Cerebellar nuclear complex (tissue), 1 donor: ENCODE results near the gene FAM221B.
A peak's percentile ranks its signal among the peaks of the same experiment; 100 is the strongest.

ENCODE experiments used
- DNase-seq, 2 experiments: peaks; one replicate each; lab custom pipeline; 2025; lab: John Stamatoyannopoulos, UW

FAM221B gene

GRCh38 chr9:35828716-35829083 is at the start of gene FAM221B:
FAM221B (minus strand) TSS chr9:35828732; CDS start chr9:35826161, 2,571 bp downstream.
- no peak for DNase-seq

- no peak for DNase-seq
Observed at GRCh38 chr9:35872505-35872904, 44.0 kb upstream of the FAM221B start.

GRCh38 chr9:35871545-35871944 is 43.0 kb upstream of the FAM221B start:
- DNase-seq = no peak

GRCh38 chr9:35870351-35870923 is 41.9 kb upstream of the FAM221B start, which contains the start of gene OR13J1:
OR13J1 (minus strand) TSS chr9:35870401; CDS start chr9:35870401, 0 bp downstream.
- DNase-seq = no peak

GRCh38 chr9:35869621-35870216 is 41.2 kb upstream of the FAM221B start:
- DNase-seq = no peak

- DNase-seq = no peak
Observed at GRCh38 chr9:35868933-35869332, 40.4 kb upstream of the FAM221B start.

- DNase-seq = no peak
Observed at GRCh38 chr9:35867538-35867937, 39.0 kb upstream of the FAM221B start.

GRCh38 chr9:35864695-35865255 is 36.2 kb upstream of the FAM221B start:
- no peak for DNase-seq

- no peak for DNase-seq
Observed at GRCh38 chr9:35863583-35863982, 35.1 kb upstream of the FAM221B start.

GRCh38 chr9:35862328-35862727 is 33.8 kb upstream of the FAM221B start:
- no peak for DNase-seq

- DNase-seq = no peak
Observed at GRCh38 chr9:35861161-35861897, 32.8 kb upstream of the FAM221B start.

- DNase-seq = no peak
Observed at GRCh38 chr9:35859990-35860339, 31.4 kb upstream of the FAM221B start.

- peak in 1 of 2 experiments; percentile 9 for DNase-seq
Observed at GRCh38 chr9:35859310-35859989, 30.9 kb upstream of the FAM221B start.

GRCh38 chr9:35858458-35858857 is 29.9 kb upstream of the FAM221B start:
- no peak for DNase-seq

- no peak for DNase-seq
Observed at GRCh38 chr9:35856882-35857281, 28.4 kb upstream of the FAM221B start.

- no peak for DNase-seq
Observed at GRCh38 chr9:35856206-35856605, 27.7 kb upstream of the FAM221B start.

- no peak for DNase-seq
Observed at GRCh38 chr9:35854091-35854762, 25.7 kb upstream of the FAM221B start.

- no peak for DNase-seq
Observed at GRCh38 chr9:35852876-35853865, 24.6 kb upstream of the FAM221B start.

GRCh38 chr9:35852267-35852815 is 23.8 kb upstream of the FAM221B start:
- no peak for DNase-seq
